Measurements from ENCODE around the gene PGLYRP2.

The PGLYRP2 gene

DNA sequence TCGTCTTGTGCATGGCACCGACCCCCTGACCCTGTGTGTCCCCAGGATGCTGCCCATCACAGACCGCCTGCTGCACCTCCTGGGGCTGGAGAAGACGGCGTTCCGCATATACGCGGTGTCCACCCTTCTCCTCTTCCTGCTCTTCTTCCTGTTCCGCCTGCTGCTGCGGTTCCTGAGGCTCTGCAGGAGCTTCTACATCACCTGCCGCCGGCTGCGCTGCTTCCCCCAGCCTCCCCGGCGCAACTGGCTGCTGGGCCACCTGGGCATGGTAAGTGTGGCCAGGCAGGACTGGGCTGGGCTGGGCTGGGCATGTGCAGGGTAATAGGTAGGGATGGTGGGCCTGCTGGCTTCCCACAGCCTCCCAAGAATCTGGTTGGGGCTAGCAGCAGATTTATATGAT lies 46.0 kb upstream of the PGLYRP2 start:
- Histone ChIP-seq H3K4me1 (ENCODE audit: control insufficient read depth, low read length) (no peaks in the 10 kb centered on the region), H3K9me2 (replicated peaks; ENCODE audit: control insufficient read depth, low read length) (no peaks in the 10 kb centered on the region), H3K79me2 (ENCODE audit: control insufficient read depth, low read length) (no peaks in the 10 kb centered on the region), H3K9me3 (ENCODE audit: control insufficient read depth, insufficient read depth, low read length) (no peaks in the 10 kb centered on the region; the same call in 1 of the 2 replicates), H3K4me2 (ENCODE audit: low read length) (no peak overlapping the region), H4K20me1 (ENCODE audit: control insufficient read depth, insufficient read depth, low read depth, low read length) (no peaks in the 10 kb centered on the region), H3K27ac (ENCODE audit: low read depth, low read length) (no peak overlapping the region), H3F3A (ENCODE audit: control insufficient read depth, insufficient read depth) (no peaks in the 10 kb centered on the region), H3K27me3 (ENCODE audit: control insufficient read depth, low read length) (no peaks in the 10 kb centered on the region), H3K36me3 (ENCODE audit: control insufficient read depth, low read length) (no peaks in the 10 kb centered on the region), H3K4me3 (ENCODE audit: low read length) (no peak overlapping the region)
- TF ChIP-seq, protein P1, sequence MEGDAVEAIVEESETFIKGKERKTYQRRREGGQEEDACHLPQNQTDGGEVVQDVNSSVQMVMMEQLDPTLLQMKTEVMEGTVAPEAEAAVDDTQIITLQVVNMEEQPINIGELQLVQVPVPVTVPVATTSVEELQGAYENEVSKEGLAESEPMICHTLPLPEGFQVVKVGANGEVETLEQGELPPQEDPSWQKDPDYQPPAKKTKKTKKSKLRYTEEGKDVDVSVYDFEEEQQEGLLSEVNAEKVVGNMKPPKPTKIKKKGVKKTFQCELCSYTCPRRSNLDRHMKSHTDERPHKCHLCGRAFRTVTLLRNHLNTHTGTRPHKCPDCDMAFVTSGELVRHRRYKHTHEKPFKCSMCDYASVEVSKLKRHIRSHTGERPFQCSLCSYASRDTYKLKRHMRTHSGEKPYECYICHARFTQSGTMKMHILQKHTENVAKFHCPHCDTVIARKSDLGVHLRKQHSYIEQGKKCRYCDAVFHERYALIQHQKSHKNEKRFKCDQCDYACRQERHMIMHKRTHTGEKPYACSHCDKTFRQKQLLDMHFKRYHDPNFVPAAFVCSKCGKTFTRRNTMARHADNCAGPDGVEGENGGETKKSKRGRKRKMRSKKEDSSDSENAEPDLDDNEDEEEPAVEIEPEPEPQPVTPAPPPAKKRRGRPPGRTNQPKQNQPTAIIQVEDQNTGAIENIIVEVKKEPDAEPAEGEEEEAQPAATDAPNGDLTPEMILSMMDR (IDR thresholded peaks at IDR 0.05; ENCODE audit: low read depth, low read length, poor library complexity, severe bottlenecking), result no peak
- no peak for TF ChIP-seq EZH2phosphoT487 (IDR thresholded peaks at IDR 0.05; ENCODE audit: borderline replicate concordance, low read length)

DNA sequence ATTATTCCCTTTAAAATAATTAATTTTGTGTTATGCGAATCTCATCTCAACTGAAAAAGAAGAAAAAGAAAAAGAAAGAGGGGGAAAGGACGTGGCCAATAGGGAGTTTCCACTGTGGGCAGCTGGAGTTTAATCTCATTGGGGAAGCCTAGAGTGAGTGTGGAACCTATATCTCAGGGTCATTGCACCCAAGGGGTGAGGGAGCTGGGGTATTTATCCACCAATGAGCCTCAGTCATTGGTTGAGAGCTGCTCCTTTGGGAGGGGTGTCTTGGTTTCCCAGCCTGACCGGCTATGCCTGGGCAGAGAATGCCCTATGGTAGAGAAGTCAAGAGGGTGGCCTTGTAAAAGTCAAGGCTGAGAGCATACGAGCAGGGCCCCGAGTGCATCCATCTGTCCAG lies 45.5 kb upstream of the PGLYRP2 start:
- no peaks in the 10 kb centered on the region for H4K20me1 ChIP-seq (ENCODE audit: control insufficient read depth, insufficient read depth, low read depth, low read length)
- H3K9me2 ChIP-seq (replicated peaks; ENCODE audit: control insufficient read depth, low read length), result no peaks in the 10 kb centered on the region
- no peak overlapping the region for H3K4me3 ChIP-seq (ENCODE audit: low read length)
- H3K9me3 ChIP-seq (ENCODE audit: control insufficient read depth, insufficient read depth, low read length), result no peaks in the 10 kb centered on the region
- no peaks in the 10 kb centered on the region for H3K27me3 ChIP-seq (ENCODE audit: control insufficient read depth, low read length)
- H3K79me2 ChIP-seq (ENCODE audit: control insufficient read depth, low read length), result no peaks in the 10 kb centered on the region
- H3F3A ChIP-seq (ENCODE audit: control insufficient read depth, insufficient read depth), result no peaks in the 10 kb centered on the region
- H3K36me3 ChIP-seq (ENCODE audit: control insufficient read depth, low read length), result no peaks in the 10 kb centered on the region
- no peak for TF ChIP-seq EZH2phosphoT487 (IDR thresholded peaks at IDR 0.05; ENCODE audit: borderline replicate concordance, low read length)
- TF ChIP-seq, protein P1 (IDR thresholded peaks at IDR 0.05; ENCODE audit: low read depth, low read length, poor library complexity, severe bottlenecking), result no peak
- H3K4me2 ChIP-seq (ENCODE audit: low read length), result no peak overlapping the region
- no peak overlapping the region for H3K27ac ChIP-seq (ENCODE audit: low read depth, low read length)
- no peaks in the 10 kb centered on the region for H3K4me1 ChIP-seq (ENCODE audit: control insufficient read depth, low read length)

DNA sequence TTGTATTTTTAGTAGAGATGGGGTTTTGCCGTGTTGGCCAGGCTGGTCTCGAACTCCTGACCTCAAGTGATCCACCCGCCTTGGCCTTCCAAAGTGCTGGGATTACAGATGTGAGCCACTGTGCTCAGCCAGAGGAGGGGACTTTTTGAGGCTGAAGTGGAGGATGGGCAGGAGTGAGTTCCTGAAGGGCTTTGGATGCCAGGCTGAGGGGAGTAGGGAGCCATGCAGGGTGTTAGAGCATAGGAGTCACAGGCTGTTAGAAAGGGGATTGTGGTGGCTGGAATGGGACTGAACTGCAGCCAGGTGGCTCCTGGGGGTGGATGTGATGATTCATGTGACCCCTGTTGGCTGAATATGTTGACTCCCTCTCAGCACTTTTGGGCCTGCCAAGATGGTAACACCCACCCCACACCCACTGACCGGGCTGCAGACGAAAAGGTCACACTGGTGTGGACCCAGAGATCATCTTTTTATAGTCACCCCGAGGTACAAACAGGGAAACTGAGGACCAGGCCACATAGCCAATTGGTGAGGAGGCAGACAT lies 40.2 kb upstream of the PGLYRP2 start:
- no peaks in the 10 kb centered on the region for H3K27me3 ChIP-seq (ENCODE audit: control insufficient read depth, low read length)
- no peaks in the 10 kb centered on the region for H3K9me2 ChIP-seq (replicated peaks; ENCODE audit: control insufficient read depth, low read length)
- no peak overlapping the region for H3K27ac ChIP-seq (ENCODE audit: low read depth, low read length)
- TF ChIP-seq EZH2phosphoT487 (IDR thresholded peaks at IDR 0.05; ENCODE audit: borderline replicate concordance, low read length), result no peak
- TF ChIP-seq, protein P1 (IDR thresholded peaks at IDR 0.05; ENCODE audit: low read depth, low read length, poor library complexity, severe bottlenecking), result no peak
- H3F3A ChIP-seq (ENCODE audit: control insufficient read depth, insufficient read depth), result no peaks in the 10 kb centered on the region
- H4K20me1 ChIP-seq (ENCODE audit: control insufficient read depth, insufficient read depth, low read depth, low read length), result no peaks in the 10 kb centered on the region
- H3K4me2 ChIP-seq (ENCODE audit: low read length), result no peak overlapping the region
- H3K4me1 ChIP-seq (ENCODE audit: control insufficient read depth, low read length), result no peaks in the 10 kb centered on the region
- no peaks in the 10 kb centered on the region for H3K79me2 ChIP-seq (ENCODE audit: control insufficient read depth, low read length)
- no peak overlapping the region for H3K4me3 ChIP-seq (ENCODE audit: low read length)
- peaks cover 13% of the 10 kb centered on the region; the same call in 1 of the 2 replicates for H3K9me3 ChIP-seq (ENCODE audit: control insufficient read depth, insufficient read depth, low read length)
- H3K36me3 ChIP-seq (ENCODE audit: control insufficient read depth, low read length), result no peaks in the 10 kb centered on the region

Measured in DOHH2 (cell line).